Measurements from ENCODE around the gene FREM2. TPM values are rescaled to one million over a fixed set of nuclear protein-coding genes. Genes with fewer than 3 reads are reported as not detected.

The FREM2 gene
- total RNA-seq, 4 donors from 2014 or later: 0.06 to 0.19 (median 0.13) TPM; not detected in 1

GRCh38 chr13:38796890-38797289 lies 110.0 kb downstream of the FREM2 start:
- no peaks in the 10 kb centered on the region for H3K27me3 ChIP-seq
- H3K36me3 ChIP-seq: no peaks in the 10 kb centered on the region
- no peak overlapping the region for H3K27ac ChIP-seq
- 100% methylated on average over 1 of the region's 1 CpG for WGBS, 2 donors
- H3K4me1 ChIP-seq: no peaks in the 10 kb centered on the region
- no peak overlapping the region for H3K4me3 ChIP-seq
- DNase-seq: no peak
- H3K9me3 ChIP-seq: no peaks in the 10 kb centered on the region
- intact Hi-C loops (cut with DNase I): no loop called here
- TF ChIP-seq POLR2A (IDR thresholded peaks at IDR 0.05): no peak
- TF ChIP-seq, protein P1, sequence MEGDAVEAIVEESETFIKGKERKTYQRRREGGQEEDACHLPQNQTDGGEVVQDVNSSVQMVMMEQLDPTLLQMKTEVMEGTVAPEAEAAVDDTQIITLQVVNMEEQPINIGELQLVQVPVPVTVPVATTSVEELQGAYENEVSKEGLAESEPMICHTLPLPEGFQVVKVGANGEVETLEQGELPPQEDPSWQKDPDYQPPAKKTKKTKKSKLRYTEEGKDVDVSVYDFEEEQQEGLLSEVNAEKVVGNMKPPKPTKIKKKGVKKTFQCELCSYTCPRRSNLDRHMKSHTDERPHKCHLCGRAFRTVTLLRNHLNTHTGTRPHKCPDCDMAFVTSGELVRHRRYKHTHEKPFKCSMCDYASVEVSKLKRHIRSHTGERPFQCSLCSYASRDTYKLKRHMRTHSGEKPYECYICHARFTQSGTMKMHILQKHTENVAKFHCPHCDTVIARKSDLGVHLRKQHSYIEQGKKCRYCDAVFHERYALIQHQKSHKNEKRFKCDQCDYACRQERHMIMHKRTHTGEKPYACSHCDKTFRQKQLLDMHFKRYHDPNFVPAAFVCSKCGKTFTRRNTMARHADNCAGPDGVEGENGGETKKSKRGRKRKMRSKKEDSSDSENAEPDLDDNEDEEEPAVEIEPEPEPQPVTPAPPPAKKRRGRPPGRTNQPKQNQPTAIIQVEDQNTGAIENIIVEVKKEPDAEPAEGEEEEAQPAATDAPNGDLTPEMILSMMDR (IDR thresholded peaks at IDR 0.05): no peak

GRCh38 chr13:38803531-38803930 lies 116.7 kb downstream of the FREM2 start:
- intact Hi-C loops (cut with DNase I): no loop called here
- DNase-seq: no peak
- no peaks in the 10 kb centered on the region for H3K27me3 ChIP-seq
- H3K36me3 ChIP-seq: no peaks in the 10 kb centered on the region
- H3K9me3 ChIP-seq: peaks cover 0 to 3% (median 0%) of the 10 kb centered on the region in 3 donors
- WGBS, 2 donors: 59 to 64% methylated on average over 2 of the region's 2 CpGs
- no peak for TF ChIP-seq POLR2A (IDR thresholded peaks at IDR 0.05)
- TF ChIP-seq, protein P1 (IDR thresholded peaks at IDR 0.05): no peak
- H3K4me3 ChIP-seq: no peak overlapping the region
- no peak overlapping the region for H3K27ac ChIP-seq
- H3K4me1 ChIP-seq: no peaks in the 10 kb centered on the region

GRCh38 chr13:38804061-38804460 lies 117.2 kb downstream of the FREM2 start:
- intact Hi-C loops (cut with DNase I): no loop called here

GRCh38 chr13:38804536-38804935 lies 117.7 kb downstream of the FREM2 start:
- Histone ChIP-seq H3K9me3 (peaks cover 0 to 11% (median 0%) of the 10 kb centered on the region in 3 donors), H3K27ac (no peak overlapping the region), H3K4me3 (no peak overlapping the region), H3K4me1 (no peaks in the 10 kb centered on the region), H3K27me3 (no peaks in the 10 kb centered on the region), H3K36me3 (no peaks in the 10 kb centered on the region)
- DNase-seq: no peak
- 14 to 26% methylated on average over 1 of the region's 1 CpG for WGBS, 2 donors
- intact Hi-C loops (cut with DNase I): no loop called here
- no peak for TF ChIP-seq POLR2A (IDR thresholded peaks at IDR 0.05)
- TF ChIP-seq, protein P1 (IDR thresholded peaks at IDR 0.05): no peak

More at GRCh38 chr13:38804061-38804460, 117.2 kb downstream of the FREM2 start:
- Histone ChIP-seq H3K27ac (no peak overlapping the region), H3K36me3 (no peaks in the 10 kb centered on the region), H3K4me3 (no peak overlapping the region), H3K27me3 (no peaks in the 10 kb centered on the region), H3K4me1 (no peaks in the 10 kb centered on the region), H3K9me3 (peaks cover 0 to 7% (median 0%) of the 10 kb centered on the region in 3 donors)
- no peak for DNase-seq
- 78 to 85% methylated on average over 2 of the region's 2 CpGs for WGBS, 2 donors
- no peak for TF ChIP-seq POLR2A (IDR thresholded peaks at IDR 0.05)
- TF ChIP-seq, protein P1 (IDR thresholded peaks at IDR 0.05): no peak

DNA sequence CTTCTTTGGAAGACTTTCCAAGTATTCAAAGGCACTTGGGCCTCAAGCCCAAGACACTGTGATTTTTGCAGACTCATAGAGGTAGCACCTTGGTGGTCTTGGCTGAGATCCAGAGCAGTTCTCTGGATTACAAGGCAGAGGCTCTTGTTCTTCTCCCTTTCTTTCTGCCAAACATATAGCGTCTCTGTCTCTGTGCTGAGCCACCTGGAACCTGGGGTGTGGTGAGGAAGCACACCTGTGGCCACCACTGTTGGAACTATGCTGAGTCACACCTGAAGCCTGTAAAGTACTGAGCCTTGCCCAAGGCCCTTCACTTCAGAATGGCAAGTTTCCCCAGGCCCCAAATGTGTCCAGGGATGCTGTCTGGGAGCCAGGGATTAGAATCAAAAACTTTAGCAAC lies 127.5 kb downstream of the FREM2 start:
- Histone ChIP-seq H3K27me3 (no peaks in the 10 kb centered on the region), H3K4me1 (peaks cover 0 to 3% (median 0%) of the 10 kb centered on the region in 3 donors), H3K36me3 (no peaks in the 10 kb centered on the region), H3K27ac (no peak overlapping the region), H3K4me3 (no peak overlapping the region), H3K9me3 (peaks cover 0 to 19% (median 6%) of the 10 kb centered on the region in 3 donors)
- 17% methylated on average over 1 of the region's 1 CpG; no CpG with 5 or more reads in 1 of the 2 donors for WGBS, 2 donors
- intact Hi-C loops (cut with DNase I): no loop called here
- TF ChIP-seq, protein P1 (IDR thresholded peaks at IDR 0.05): no peak
- DNase-seq: no peak

All from esophagus squamous epithelium (tissue), 5 donors.